ENCODE data around the gene RPS16. TPM values are rescaled to one million over a fixed set of nuclear protein-coding genes. Genes with fewer than 3 reads are reported as not detected.

Gene RPS16
- total and polyA plus RNA-seq, 2 experiments from 2014 or later = 63.8 to 409 TPM

DNA sequence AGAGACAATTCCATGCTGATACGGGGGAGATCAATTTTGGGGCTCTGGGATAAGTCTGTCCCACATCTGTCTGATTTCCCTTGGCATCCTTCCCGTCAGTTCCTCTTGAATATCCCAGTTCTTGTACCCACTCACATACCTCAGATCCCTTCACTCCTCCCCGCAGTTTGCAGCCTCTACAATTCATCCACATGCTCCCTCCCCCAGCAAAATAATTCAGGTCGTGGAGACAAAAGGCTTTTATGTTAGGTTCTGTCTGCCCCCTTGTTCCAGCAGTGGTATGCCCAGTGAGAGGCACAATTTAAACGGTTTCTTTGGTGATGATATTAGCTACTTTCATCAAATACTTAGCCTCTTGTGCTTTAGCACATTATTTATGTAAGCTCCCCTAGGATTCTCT is 9.6 kb downstream of the RPS16 start:
- TF ChIP-seq CTCF (IDR thresholded peaks at IDR 0.05; ENCODE audit: poor library complexity) (no peak), EZH2 (IDR thresholded peaks at IDR 0.05; ENCODE audit: borderline replicate concordance) (no peak), EZH2phosphoT487 (IDR thresholded peaks at IDR 0.05; ENCODE audit: low read depth, severe bottlenecking, unreplicated experiment) (no peak)
- WGBS (ENCODE audit: low lambda C conversion rate, missing lambda C conversion rate) = 91% methylated on average over 5 of the region's 5 CpGs
- no peaks in the 10 kb centered on the region for H3K9me3 ChIP-seq (ENCODE audit: low read depth)

GRCh38 chr19:39425744-39426143 is 10.0 kb downstream of the RPS16 start:
- no peaks in the 10 kb centered on the region for H3K27me3 ChIP-seq
- no peak overlapping the region for H3K4me2 ChIP-seq
- no peak overlapping the region for H3K27ac ChIP-seq
- no peak for DNase-seq (ENCODE audit: low spot score)
- no peaks in the 10 kb centered on the region for H3K36me3 ChIP-seq (replicated peaks; ENCODE audit: insufficient read depth, low read depth)
- H3K4me1 ChIP-seq (ENCODE audit: insufficient read depth) = peaks cover 20% of the 10 kb centered on the region
- TF ChIP-seq EZH2phosphoT487 (IDR thresholded peaks at IDR 0.05; ENCODE audit: low read depth, severe bottlenecking, unreplicated experiment) (no peak), CTCF (IDR thresholded peaks at IDR 0.05; ENCODE audit: poor library complexity) (no peak), EZH2 (IDR thresholded peaks at IDR 0.05; ENCODE audit: borderline replicate concordance) (no peak)
- 92% methylated on average over 7 of the region's 7 CpGs for WGBS (ENCODE audit: low lambda C conversion rate, missing lambda C conversion rate)
- H2AFZ ChIP-seq = no peak overlapping the region
- H4K20me1 ChIP-seq (ENCODE audit: insufficient read depth, poor library complexity, severe bottlenecking) = no peaks in the 10 kb centered on the region
- H3K9me2 ChIP-seq (replicated peaks; ENCODE audit: insufficient read depth) = no peaks in the 10 kb centered on the region
- no peak overlapping the region for H3K4me3 ChIP-seq
- H3K9me3 ChIP-seq (ENCODE audit: low read depth) = no peaks in the 10 kb centered on the region
- H3K79me2 ChIP-seq = peaks cover 3% of the 10 kb centered on the region

More for the DNA sequence above, 9.6 kb downstream of the RPS16 start:
- Histone ChIP-seq H3K4me2 (no peak overlapping the region), H3K27ac (no peak overlapping the region), H3K9me2 (replicated peaks; ENCODE audit: insufficient read depth) (no peaks in the 10 kb centered on the region), H3K4me1 (ENCODE audit: insufficient read depth) (peaks cover 20% of the 10 kb centered on the region), H3K79me2 (peaks cover 3% of the 10 kb centered on the region), H3K36me3 (replicated peaks; ENCODE audit: insufficient read depth, low read depth) (no peaks in the 10 kb centered on the region), H2AFZ (no peak overlapping the region), H3K27me3 (no peaks in the 10 kb centered on the region), H4K20me1 (ENCODE audit: insufficient read depth, poor library complexity, severe bottlenecking) (no peaks in the 10 kb centered on the region), H3K4me3 (no peak overlapping the region)
- no peak for DNase-seq (ENCODE audit: low spot score)

DNA sequence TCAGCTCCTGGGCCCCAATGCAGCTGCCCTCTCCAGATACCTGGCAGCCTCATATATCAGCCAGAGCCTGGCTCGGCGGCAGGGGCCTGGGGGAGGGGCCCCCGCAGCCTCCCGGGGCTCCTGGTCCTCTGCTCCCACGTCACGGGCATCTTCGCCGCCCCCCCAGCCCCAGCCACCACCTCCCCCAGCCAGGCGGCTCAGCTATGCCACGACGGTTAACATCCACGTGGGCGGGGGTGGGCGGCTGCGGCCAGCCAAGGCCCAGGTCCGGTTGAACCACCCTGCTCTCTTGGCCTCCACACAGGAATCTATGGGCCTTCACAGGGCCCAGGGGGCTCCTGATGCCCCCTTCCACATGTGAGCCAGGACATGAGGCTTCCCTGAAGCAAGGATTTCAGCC is 10.8 kb downstream of the RPS16 start:
- H3K79me2 ChIP-seq = peaks cover 3% of the 10 kb centered on the region
- no peak overlapping the region for H3K27ac ChIP-seq
- H2AFZ ChIP-seq = no peak overlapping the region
- H3K4me2 ChIP-seq = no peak overlapping the region
- no peak overlapping the region for H3K4me3 ChIP-seq
- no peaks in the 10 kb centered on the region for H3K36me3 ChIP-seq (replicated peaks; ENCODE audit: insufficient read depth, low read depth)
- no peaks in the 10 kb centered on the region for H4K20me1 ChIP-seq (ENCODE audit: insufficient read depth, poor library complexity, severe bottlenecking)
- no peaks in the 10 kb centered on the region for H3K9me2 ChIP-seq (replicated peaks; ENCODE audit: insufficient read depth)
- H3K9me3 ChIP-seq (ENCODE audit: low read depth) = no peaks in the 10 kb centered on the region
- TF ChIP-seq EZH2 (IDR thresholded peaks at IDR 0.05; ENCODE audit: borderline replicate concordance) (no peak), CTCF (IDR thresholded peaks at IDR 0.05; ENCODE audit: poor library complexity) (no peak), EZH2phosphoT487 (IDR thresholded peaks at IDR 0.05; ENCODE audit: low read depth, severe bottlenecking, unreplicated experiment) (no peak)
- H3K4me1 ChIP-seq (ENCODE audit: insufficient read depth) = peaks cover 20% of the 10 kb centered on the region
- WGBS (ENCODE audit: low lambda C conversion rate, missing lambda C conversion rate) = 88% methylated on average over 9 of the region's 16 CpGs
- DNase-seq (ENCODE audit: low spot score) = no peak
- H3K27me3 ChIP-seq = no peaks in the 10 kb centered on the region

Data from hepatocyte (in vitro differentiated cells).